NCI-H128 (cell line): ENCODE results near the gene SPATA31A6.
"Not testable (repeated sequence)": the region's sequence is repeated elsewhere in the genome, so short reads cannot be mapped to it uniquely, and the experiment has no call there.

Source experiments
- DNase-seq: peaks from one replicate; lab custom pipeline; 2025; ENCODE audit not compliant: unreplicated experiment; lab: John Stamatoyannopoulos, UW

SPATA31A6 gene

DNA sequence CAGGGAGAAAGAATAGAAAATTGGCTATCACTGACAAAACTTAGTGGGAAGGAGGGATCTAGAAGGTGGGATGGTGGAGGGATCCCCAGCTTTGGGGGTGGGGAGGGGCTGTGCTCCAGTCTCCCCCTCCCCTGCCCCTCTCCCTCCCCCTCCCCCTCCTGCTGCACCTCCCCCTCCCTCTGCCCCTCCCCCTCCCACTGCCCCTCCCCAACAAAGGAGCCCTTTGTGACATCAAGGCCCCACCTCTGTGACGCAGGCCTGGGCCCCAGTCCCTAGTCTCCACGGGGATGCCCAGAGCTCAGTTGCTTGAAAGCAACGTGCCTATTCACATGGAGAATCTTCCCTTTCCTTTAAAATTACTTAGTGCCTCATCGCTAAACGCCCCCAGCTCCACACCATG lies at the start of gene SPATA31A6:
TSS of gene SPATA31A6 (plus strand) at position 301 of the 400 bp plus-strand sequence. CDS start at position 330, 29 bp downstream.
- DNase-seq, result not testable (repeated sequence)

DNA sequence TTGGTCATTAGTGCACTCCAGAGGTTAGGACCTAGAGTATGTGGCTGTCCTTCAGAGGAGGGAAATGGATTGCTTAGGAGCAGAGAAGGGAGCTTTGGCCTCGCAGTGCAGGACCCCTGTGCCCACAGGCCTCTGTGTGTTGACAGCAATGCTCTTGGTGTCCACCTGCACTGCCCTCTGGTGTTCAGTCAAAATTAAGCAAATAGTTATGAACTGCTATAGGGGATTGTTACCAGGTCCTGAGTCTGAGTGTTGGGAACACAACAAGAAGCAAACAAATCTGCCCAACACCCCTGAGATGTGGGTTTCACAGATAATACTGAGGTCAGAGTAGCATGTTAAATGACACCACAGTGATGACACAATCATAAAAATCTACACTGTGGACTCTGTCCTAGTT lies 23.2 kb upstream of the SPATA31A6 start:
- not testable (repeated sequence) for DNase-seq

DNA sequence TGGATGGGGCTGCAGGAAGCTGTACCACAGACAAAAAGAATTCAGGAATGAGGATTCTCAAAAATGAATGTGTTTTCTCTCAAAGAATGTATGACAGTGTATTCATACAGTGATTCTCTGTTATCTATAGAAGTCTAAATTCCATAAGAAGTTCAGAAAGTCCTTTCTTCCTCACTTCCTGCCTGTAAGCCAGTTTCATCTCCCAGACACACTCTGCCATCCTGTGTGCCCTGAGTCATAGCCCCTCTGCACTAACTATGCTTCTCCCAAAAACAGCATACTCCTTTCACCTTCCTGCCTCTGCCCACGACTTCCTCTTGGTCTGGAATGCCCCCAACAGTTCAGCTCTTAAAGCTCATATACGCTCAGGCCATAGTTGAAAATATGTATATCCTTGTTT lies 36.4 kb downstream of the SPATA31A6 start:
- not testable (repeated sequence) for DNase-seq

DNA sequence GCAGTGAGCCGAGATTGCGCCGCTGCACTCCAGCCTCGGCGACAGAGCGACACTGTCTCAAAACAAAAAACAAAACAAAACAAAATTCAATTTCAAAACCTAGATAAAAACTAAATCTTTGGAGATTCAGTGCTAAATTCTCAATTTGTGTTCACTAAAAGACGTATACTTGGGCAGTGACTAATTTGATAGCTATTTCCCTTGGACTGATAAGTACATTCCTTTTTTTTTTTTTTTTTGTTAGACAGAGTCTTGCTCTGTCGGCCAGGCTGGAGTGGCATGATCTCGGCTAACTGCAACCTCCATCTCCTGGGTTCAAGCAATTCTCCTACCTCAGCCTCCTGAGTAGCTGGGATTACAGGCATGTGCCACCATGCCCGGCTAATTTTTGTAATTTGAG lies 39.8 kb downstream of the SPATA31A6 start:
- DNase-seq, result not testable (repeated sequence)

GRCh38 chr9:42233031-42233430 lies 49.6 kb downstream of the SPATA31A6 start:
- not testable (repeated sequence) for DNase-seq

DNA sequence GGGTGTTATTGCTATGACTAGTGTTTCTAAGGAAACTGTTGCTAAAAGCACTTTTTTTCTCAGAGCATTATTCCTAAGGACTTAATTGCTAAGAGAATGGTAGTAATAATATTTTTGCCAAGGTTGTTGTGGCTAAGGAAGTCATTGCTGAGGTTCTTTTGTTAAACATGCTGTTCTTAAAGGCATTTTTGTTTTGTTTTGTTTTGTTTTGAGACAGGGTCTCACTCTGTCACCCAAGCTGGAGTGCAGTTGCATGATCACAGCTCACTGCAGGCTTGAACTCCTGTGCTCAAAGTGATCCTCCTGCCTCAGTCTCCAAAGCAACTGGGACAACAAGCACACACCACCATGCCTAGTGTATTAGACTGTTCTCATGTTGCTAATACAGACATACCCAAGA lies 51.2 kb downstream of the SPATA31A6 start:
- DNase-seq, result not testable (repeated sequence)

DNA sequence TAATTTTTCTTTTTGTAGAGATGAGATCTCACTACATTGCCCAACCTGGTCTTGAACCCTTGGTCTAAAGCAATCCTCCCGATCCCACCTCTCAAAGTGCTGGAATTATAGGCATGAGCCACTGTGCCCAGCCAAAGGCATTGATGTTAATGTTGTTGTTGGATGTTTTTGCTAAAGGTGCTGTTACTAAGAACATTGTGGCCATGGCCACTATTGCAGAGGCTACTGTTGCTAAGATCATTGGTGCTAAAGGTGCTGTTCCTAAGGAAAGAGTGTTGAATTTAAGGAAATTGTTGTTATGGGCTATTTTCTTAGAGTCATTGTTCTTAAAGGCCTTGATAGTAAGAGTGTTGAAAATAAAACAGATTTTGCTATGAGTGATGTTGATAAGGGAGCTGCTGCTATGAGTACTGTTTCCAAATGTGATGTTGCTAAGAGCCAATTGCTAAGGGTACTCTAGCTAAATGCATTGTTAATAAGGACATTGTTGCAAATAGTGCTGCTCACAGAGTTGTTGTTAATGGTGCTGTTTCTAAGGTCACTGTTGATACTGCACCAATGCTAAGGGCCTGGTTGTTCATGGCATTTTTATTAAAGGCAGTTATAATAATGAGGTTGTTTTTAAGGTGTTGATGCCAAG lies 52.0 kb downstream of the SPATA31A6 start:
- not testable (repeated sequence) for DNase-seq

DNA sequence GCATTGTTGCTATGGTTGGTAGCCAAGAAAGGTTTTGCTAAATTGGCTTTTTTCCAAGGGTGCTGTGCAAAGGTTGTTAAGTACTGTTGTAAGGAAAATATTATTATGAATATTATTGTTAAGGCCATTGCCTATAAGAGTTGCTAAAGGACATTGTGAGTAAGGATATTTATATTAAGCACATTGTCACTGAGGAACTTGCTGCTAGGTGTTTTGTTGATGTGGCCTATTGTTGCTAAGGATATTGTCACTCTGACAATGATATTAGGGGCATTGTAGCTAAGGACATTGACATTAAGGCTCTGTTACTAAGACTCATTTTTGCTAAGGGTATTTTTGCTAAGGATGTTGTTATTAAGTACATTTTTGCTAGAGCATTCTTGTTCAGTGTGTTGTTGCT lies 52.6 kb downstream of the SPATA31A6 start:
- not testable (repeated sequence) for DNase-seq

DNA sequence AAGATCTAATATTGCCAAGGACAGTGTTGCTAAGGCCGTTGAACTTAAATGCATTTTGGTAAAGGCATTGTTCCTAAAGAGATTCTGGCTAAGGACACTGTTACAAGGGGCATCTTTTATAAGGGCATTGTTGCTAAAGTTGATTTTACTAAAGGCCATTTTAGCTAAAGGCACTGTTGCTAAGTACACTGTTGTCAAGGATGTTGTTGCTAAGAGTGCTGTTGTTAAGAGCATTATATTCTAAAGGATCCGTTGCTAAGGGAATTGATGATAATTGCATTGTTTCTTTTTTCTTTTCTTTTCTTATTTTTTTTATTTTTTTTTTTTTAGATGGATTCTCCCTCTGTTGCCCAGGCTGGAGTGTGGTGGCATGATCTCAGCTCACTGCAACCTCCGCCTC lies 53.9 kb downstream of the SPATA31A6 start:
- not testable (repeated sequence) for DNase-seq

DNA sequence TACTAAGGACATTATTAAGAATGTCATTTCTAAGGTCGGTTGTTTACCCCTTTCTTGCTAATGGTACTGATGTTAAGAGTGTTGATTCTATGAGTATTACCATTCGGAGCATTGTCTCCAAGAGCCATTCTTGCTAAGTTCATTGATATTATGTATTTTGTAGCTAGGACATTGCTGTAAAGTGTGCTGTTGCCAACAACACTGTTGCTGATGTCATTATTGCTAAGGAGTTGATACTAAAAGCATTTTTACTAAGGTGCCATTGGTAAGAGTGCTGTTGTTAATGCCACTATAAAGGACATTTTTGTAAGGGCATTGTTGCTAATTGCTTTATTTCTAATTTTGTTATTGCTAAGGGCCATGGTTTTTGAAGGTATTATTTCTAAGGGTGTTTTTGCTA lies 55.4 kb downstream of the SPATA31A6 start:
- DNase-seq, result not testable (repeated sequence)
